ENCODE results near the gene SIT1.
"Not testable (repeated sequence)": the region's sequence is repeated elsewhere in the genome, so short reads cannot be mapped to it uniquely, and the experiment has no call there.

SIT1 gene

DNA sequence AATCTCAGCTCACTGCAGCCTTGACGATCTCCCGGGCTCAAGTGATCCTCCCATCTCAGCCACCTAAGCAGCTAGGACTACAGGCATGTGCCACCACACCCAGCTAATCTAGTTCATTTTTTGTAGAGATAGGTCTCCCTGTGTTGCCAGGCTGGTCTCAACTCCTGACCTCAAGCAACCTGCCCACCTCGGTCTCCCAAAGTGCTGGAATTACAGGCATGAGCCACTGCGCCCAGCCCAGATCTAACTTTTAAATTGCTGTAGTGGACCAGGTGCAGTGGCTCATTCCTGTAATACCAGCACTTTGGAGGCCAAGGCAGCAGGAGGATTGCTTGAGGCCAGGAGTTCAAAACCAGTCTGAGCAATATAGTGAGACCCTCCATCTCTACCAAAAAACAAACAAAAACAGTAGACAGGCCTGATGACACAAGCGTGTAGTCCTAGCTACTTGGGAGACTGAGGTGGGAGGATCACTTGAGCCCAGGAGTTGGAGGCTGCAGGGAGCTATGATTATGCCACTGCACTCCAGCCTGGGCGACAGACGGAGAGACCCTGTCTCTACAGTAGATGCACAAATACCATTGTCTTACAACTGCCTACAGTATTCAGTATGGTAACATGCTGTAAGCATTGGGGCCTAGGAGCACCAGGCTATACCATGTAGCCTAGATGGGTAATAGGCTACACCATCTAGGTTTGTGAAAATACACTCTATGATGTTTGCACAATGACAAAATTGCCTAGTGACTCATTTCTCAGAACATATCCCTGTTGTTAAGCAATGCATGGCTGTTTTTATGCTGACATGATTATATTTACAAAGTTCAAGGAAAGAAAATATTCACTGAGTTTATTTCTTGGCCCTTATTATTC is 1.5 kb upstream of the SIT1 start:
- no peaks in the 10 kb centered on the region for H3K36me3 Mint-ChIP-seq (ENCODE audit: low read depth)
- peaks cover 3% of the 10 kb centered on the region for H3K27me3 Mint-ChIP-seq (ENCODE audit: low read depth)
- H3K4me3 Mint-ChIP-seq = no peak overlapping the region
- no peaks in the 10 kb centered on the region for H3K9me3 Mint-ChIP-seq
- peaks cover 26% of the 10 kb centered on the region for H3K4me1 Mint-ChIP-seq
- TF ChIP-seq, protein P1, sequence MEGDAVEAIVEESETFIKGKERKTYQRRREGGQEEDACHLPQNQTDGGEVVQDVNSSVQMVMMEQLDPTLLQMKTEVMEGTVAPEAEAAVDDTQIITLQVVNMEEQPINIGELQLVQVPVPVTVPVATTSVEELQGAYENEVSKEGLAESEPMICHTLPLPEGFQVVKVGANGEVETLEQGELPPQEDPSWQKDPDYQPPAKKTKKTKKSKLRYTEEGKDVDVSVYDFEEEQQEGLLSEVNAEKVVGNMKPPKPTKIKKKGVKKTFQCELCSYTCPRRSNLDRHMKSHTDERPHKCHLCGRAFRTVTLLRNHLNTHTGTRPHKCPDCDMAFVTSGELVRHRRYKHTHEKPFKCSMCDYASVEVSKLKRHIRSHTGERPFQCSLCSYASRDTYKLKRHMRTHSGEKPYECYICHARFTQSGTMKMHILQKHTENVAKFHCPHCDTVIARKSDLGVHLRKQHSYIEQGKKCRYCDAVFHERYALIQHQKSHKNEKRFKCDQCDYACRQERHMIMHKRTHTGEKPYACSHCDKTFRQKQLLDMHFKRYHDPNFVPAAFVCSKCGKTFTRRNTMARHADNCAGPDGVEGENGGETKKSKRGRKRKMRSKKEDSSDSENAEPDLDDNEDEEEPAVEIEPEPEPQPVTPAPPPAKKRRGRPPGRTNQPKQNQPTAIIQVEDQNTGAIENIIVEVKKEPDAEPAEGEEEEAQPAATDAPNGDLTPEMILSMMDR (IDR thresholded peaks at IDR 0.05; ENCODE audit: unreplicated experiment in 3 of 3) = no peak
- no peak overlapping the region for H3K27ac Mint-ChIP-seq

DNA sequence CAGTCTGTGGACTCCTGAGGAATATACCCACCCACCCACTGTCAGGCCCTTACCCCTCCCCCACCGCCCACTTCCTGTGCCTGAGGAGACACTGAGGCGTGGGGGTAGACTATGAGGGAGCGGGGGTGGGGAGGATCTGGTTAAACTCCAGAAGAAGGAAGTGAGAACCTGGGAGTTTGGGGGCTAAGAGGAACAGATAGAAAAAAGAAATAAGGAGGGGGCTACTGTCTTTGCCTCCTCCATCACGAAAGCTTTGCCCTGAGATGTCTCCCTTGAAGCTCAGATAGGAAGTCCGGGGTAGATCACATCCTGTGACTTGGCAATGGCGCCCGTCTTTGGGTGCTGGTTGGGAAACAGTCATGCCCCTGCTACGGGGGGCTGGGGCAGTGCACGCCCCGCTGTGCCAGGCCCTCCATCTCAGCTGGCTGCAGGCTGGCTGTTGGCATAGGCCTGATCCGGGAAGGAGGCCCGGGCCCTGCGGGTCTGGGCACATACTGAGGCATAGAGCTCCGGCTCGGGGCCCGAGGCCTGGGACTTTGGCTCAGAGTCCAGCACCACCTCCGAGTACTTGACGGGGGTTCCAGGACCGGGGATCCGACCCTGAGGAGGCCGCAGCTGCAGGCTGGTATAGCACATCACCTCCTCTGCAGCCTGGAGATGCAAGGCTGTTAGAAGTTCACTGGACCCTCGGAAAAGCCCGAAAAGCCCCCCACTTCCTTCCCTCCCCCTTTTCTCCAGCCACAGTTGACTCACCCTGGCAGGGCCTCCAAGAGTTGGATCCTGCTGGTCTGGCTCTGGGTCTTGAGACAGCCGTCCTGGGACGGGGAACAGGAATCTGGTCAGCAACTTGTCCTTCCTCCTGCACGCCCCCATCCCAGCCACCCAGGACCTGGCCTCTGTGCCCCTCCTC is 1.0 kb downstream of the SIT1 start:
- H3K4me3 Mint-ChIP-seq = no peak overlapping the region
- H3K4me1 Mint-ChIP-seq = peaks cover 23% of the 10 kb centered on the region
- peaks cover 3% of the 10 kb centered on the region for H3K27me3 Mint-ChIP-seq (ENCODE audit: low read depth)
- no peaks in the 10 kb centered on the region for H3K36me3 Mint-ChIP-seq (ENCODE audit: low read depth)
- TF ChIP-seq, protein P1 (IDR thresholded peaks at IDR 0.05; ENCODE audit: unreplicated experiment in 3 of 3) = no peak
- H3K9me3 Mint-ChIP-seq = no peaks in the 10 kb centered on the region
- peak overlapping the region in 2 of 3 experiments; percentile 49 to 59 for H3K27ac Mint-ChIP-seq

GRCh38 chr9:35646533-35647265 is 4.0 kb downstream of the SIT1 start:
- H3K4me3 Mint-ChIP-seq = peak overlapping the region; percentile 94 to 95 (median 94)
- TF ChIP-seq, protein P1 (IDR thresholded peaks at IDR 0.05; ENCODE audit: unreplicated experiment in 3 of 3) = peak; percentile 92 to 94 (median 93)
- H3K9me3 Mint-ChIP-seq = no peaks in the 10 kb centered on the region
- peaks cover under 1% of the 10 kb centered on the region for H3K27me3 Mint-ChIP-seq (ENCODE audit: low read depth)
- H3K27ac Mint-ChIP-seq = peak overlapping the region; percentile 95 to 99 (median 99)
- H3K4me1 Mint-ChIP-seq = peaks cover 26% of the 10 kb centered on the region
- peaks cover under 1% of the 10 kb centered on the region for H3K36me3 Mint-ChIP-seq (ENCODE audit: low read depth)

DNA sequence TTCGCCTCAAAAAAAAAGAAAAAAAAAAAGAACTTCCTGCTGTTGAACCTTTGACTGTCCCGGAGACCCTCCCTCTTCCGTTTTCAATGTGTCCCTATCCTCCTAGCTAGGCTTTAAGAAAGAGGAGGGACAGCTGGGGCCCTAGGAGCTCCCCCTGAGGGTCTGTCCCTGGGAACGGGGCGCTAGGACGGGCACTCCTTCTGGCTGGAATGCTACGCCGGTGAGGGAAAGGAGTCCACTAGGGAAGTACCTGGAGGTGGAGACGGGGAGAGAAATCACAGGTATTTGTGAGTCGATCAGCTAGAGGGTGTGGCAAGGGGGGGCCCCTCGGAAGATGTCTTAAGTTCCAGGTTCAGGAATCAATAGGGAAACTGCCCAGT is 4.6 kb downstream of the SIT1 start:
- Mint-ChIP-seq H3K36me3 (ENCODE audit: low read depth) (peaks cover 6% of the 10 kb centered on the region), H3K27ac (peak overlapping the region; percentile 95 to 99 (median 99)), H3K9me3 (no peaks in the 10 kb centered on the region), H3K27me3 (ENCODE audit: low read depth) (no peaks in the 10 kb centered on the region), H3K4me1 (peaks cover 26% of the 10 kb centered on the region), H3K4me3 (peak overlapping the region; percentile 94 to 95 (median 94))
- TF ChIP-seq, protein P1 (IDR thresholded peaks at IDR 0.05; ENCODE audit: unreplicated experiment in 3 of 3) = no peak

- H3K27me3 Mint-ChIP-seq (ENCODE audit: low read depth); H3K9me3 Mint-ChIP-seq: not testable (repeated sequence)
- H3K4me3 Mint-ChIP-seq = peak overlapping the region; percentile 94 to 95 (median 94)
- H3K4me1 Mint-ChIP-seq = peaks cover 26% of the 10 kb centered on the region
- peaks cover 11% of the 10 kb centered on the region for H3K36me3 Mint-ChIP-seq (ENCODE audit: low read depth)
- H3K27ac Mint-ChIP-seq = peak overlapping the region; percentile 95 to 99 (median 99)
Measured at GRCh38 chr9:35645736-35646135, 5.0 kb downstream of the SIT1 start.
